Mucosa of gallbladder (tissue), 1 donor: ENCODE results near the gene CCDC40. TPM values are rescaled to one million over a fixed set of nuclear protein-coding genes. Genes with fewer than 3 reads are reported as not detected.
A peak's percentile ranks its signal among the peaks of the same experiment; 100 is the strongest.
"Not testable (repeated sequence)": the region's sequence is repeated elsewhere in the genome, so short reads cannot be mapped to it uniquely, and the experiment has no call there.

Experiments
- DNase-seq: peaks from one replicate; pipeline ENCODE4 v3.0.0-alpha.2; 2020; ENCODE audit warnings: low spot score
- total RNA-seq: library from RNA; stranded (reverse); gene quantifications from one replicate; pipeline ENCODE4 v1.2.1, GENCODE V29; 2021
- donor health status: DM: no; HTN: no; CAD: no.

CCDC40 gene
- total RNA-seq = 13.5 TPM

- DNase-seq = peak; percentile 79
Measured at GRCh38 chr17:80035937-80036714, at the start of gene CCDC40. Gene CCDC40, plus strand, starts transcription at chr17:80036642. Its CDS starts 21 bp downstream, at chr17:80036663.

GRCh38 chr17:79987187-79987934 lies 49.1 kb upstream of the CCDC40 start:
- DNase-seq = no peak

- no peak for DNase-seq
Measured at GRCh38 chr17:79987935-79988184, 48.6 kb upstream of the CCDC40 start.

- DNase-seq = peak; percentile 69
Measured at GRCh38 chr17:79988185-79988971, 48.1 kb upstream of the CCDC40 start.

GRCh38 chr17:79989106-79989835 lies 47.2 kb upstream of the CCDC40 start:
- DNase-seq = no peak

- DNase-seq = no peak
Measured at GRCh38 chr17:79990051-79990592, 46.3 kb upstream of the CCDC40 start.

GRCh38 chr17:79990704-79991103 lies 45.7 kb upstream of the CCDC40 start:
- no peak for DNase-seq

- peak; percentile 87 for DNase-seq
Measured at GRCh38 chr17:79991140-79991923, 45.1 kb upstream of the CCDC40 start.

GRCh38 chr17:79991924-79992648 lies 44.4 kb upstream of the CCDC40 start:
- no peak for DNase-seq

GRCh38 chr17:79992649-79993389 lies 43.6 kb upstream of the CCDC40 start:
- DNase-seq = no peak

- DNase-seq = peak; percentile 79
Measured at GRCh38 chr17:79993390-79994227, 42.8 kb upstream of the CCDC40 start.

- DNase-seq = not testable (repeated sequence)
Measured at GRCh38 chr17:79994228-79994569, 42.2 kb upstream of the CCDC40 start.

GRCh38 chr17:79994602-79995001 lies 41.8 kb upstream of the CCDC40 start:
- no peak for DNase-seq

GRCh38 chr17:79995696-79996095 lies 40.7 kb upstream of the CCDC40 start:
- no peak for DNase-seq

- no peak for DNase-seq
Measured at GRCh38 chr17:79996291-79996690, 40.2 kb upstream of the CCDC40 start.

GRCh38 chr17:79997011-79997660 lies 39.3 kb upstream of the CCDC40 start:
- DNase-seq = no peak

GRCh38 chr17:80000136-80000535 lies 36.3 kb upstream of the CCDC40 start:
- no peak for DNase-seq
